A673 (cell line): ENCODE measurements around the gene IQCM.

ENCODE experiments used
- EZH2 ChIP-seq: fragments of 200-600 bp; sonication (generic); IDR thresholded peaks from 2 replicates; pipeline ENCODE4 v1.6.1; 2017; ENCODE audit warnings: borderline replicate concordance, low read depth, mild to moderate bottlenecking, mixed read lengths, antibody characterized with exemption, low read length; ENCODE audit not compliant: poor library complexity, severe bottlenecking
- TF ChIP-seq, protein P1 (sequence below): fragments of 300-800, 200-600 bp; sonication (generic); conservative IDR thresholded peaks from 2 replicates; pipeline ENCODE4 v1.5.1; 2017; ENCODE audit warnings: low read depth, mild to moderate bottlenecking, antibody characterized with exemption, low read length, moderate library complexity, mixed read lengths

DNA sequence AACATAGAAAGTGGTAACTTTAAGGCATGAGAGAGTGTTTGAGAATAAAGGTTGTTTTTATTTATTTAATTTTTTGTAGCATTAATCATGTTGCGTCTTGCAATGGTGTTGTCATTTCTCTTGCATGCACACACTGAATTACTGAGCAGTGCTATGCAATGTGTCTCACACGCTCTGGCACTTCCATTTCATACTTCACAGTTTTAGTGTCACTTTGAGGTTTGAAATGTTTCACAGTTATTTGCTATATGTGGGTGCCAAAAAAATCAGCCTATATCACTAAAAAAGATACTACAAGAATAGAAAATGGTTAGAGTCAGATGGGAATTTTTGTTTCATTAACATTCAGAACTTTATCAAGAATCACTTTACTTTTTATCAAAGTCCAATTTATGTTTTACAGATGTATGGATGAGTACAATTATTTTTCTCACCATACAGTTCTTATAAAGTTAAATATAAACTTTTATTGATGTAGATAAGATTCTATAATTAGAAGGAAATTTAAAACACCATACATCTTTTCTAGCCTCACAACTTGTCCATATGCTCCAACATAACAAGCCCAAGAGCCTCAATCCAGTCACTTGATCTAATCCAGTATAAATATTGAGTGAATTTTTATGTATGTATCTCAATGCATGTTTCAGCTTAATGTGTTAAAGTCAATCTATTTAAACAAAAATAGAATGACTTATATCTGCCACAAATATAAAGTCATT, 114.0 kb downstream of the IQCM start:
- TF ChIP-seq, protein P1, sequence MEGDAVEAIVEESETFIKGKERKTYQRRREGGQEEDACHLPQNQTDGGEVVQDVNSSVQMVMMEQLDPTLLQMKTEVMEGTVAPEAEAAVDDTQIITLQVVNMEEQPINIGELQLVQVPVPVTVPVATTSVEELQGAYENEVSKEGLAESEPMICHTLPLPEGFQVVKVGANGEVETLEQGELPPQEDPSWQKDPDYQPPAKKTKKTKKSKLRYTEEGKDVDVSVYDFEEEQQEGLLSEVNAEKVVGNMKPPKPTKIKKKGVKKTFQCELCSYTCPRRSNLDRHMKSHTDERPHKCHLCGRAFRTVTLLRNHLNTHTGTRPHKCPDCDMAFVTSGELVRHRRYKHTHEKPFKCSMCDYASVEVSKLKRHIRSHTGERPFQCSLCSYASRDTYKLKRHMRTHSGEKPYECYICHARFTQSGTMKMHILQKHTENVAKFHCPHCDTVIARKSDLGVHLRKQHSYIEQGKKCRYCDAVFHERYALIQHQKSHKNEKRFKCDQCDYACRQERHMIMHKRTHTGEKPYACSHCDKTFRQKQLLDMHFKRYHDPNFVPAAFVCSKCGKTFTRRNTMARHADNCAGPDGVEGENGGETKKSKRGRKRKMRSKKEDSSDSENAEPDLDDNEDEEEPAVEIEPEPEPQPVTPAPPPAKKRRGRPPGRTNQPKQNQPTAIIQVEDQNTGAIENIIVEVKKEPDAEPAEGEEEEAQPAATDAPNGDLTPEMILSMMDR, result no peak
- TF ChIP-seq EZH2, result no peak
